CD8-positive, alpha-beta memory T cell (primary cell): ENCODE results near the gene LHX1. TPM values are rescaled to one million over a fixed set of nuclear protein-coding genes. Genes with fewer than 3 reads are reported as not detected.

Experiments
- CTCF ChIA-PET: fragments of 350-600 bp; sonication (Branson Sonifier 250); formaldehyde crosslinking; loops from one replicate; lab custom pipeline; 2021; ENCODE audit warnings: antibody characterized with exemption; lab: Charles Lee
- POLR2A ChIA-PET: fragments of 350-600 bp; sonication (Branson Sonifier 250); formaldehyde crosslinking; loops from one replicate; lab custom pipeline; 2021; ENCODE audit warnings: antibody characterized with exemption; lab: Charles Lee
- DNase-seq, 5 donors: peaks; one replicate each; pipeline versions ENCODE4 v3.0.0 to v3.0.0-alpha.2; 2020 to 2022; ENCODE audit warnings: mixed read lengths in 1 of 5
- H3K27ac ChIP-seq: one replicate; pipeline ENCODE4 v1.7.0; 2013; ENCODE audit warnings: low read depth, mild to moderate bottlenecking, low read length, moderate library complexity
- H3K27me3 ChIP-seq: 2 replicates; pipeline ENCODE4 v1.7.0; 2013; ENCODE audit warnings: low read length, mild to moderate bottlenecking; ENCODE audit not compliant: insufficient read depth, poor library complexity, severe bottlenecking
- H3K36me3 ChIP-seq: 2 replicates; pipeline ENCODE4 v1.7.0; 2013; ENCODE audit warnings: mild to moderate bottlenecking, low read length, moderate library complexity; ENCODE audit not compliant: insufficient read depth
- H3K4me1 ChIP-seq: 2 replicates; pipeline ENCODE4 v1.7.0; 2013; ENCODE audit warnings: mild to moderate bottlenecking, low read length, moderate library complexity; ENCODE audit not compliant: insufficient read depth
- H3K4me3 ChIP-seq: 2 replicates; pipeline ENCODE4 v1.7.0; 2013; ENCODE audit warnings: mild to moderate bottlenecking, low read length
- H3K9me3 ChIP-seq: 2 replicates; pipeline ENCODE4 v1.7.0; 2013; ENCODE audit warnings: mild to moderate bottlenecking, low read length
- H3K27ac Mint-ChIP-seq, 8 donors: one replicate each; pipeline ENCODE4 v1.8.0; 2020 to 2021; ENCODE audit warnings: mixed read lengths in 8 of 8, mild to moderate bottlenecking in 6 of 8, inconsistent platforms in 3 of 8, moderate library complexity in 3 of 8
- H3K27me3 Mint-ChIP-seq, 2 donors: one replicate each; pipeline ENCODE4 v1.8.0; 2020 to 2021; ENCODE audit warnings: mixed read lengths in 2 of 2, mild to moderate bottlenecking in 1 of 2, moderate library complexity in 1 of 2
- H3K36me3 Mint-ChIP-seq, 3 donors: one replicate each; pipeline ENCODE4 v1.8.0; 2020 to 2021; ENCODE audit warnings: mixed read lengths in 3 of 3, inconsistent platforms in 1 of 3, mild to moderate bottlenecking in 1 of 3
- H3K4me1 Mint-ChIP-seq, 3 donors: one replicate each; pipeline ENCODE4 v1.8.0; 2020 to 2021; ENCODE audit warnings: mixed read lengths in 3 of 3, inconsistent platforms in 1 of 3, mild to moderate bottlenecking in 1 of 3
- H3K4me3 Mint-ChIP-seq, 7 donors: one replicate each; pipeline ENCODE4 v1.8.0; 2020 to 2021; ENCODE audit warnings: mixed read lengths in 7 of 7, mild to moderate bottlenecking in 6 of 7, moderate library complexity in 4 of 7, inconsistent platforms in 2 of 7
- H3K9me3 Mint-ChIP-seq, 5 donors: one replicate each; pipeline ENCODE4 v1.8.0; 2020 to 2022; ENCODE audit warnings: mixed read lengths in 5 of 5, mild to moderate bottlenecking in 3 of 5, moderate library complexity in 2 of 5, inconsistent platforms in 1 of 5
- polyA plus RNA-seq: library from polyadenylated mRNA; unstranded; fragments of 300-500 nt; fragmentation: Illumina TruSeq; gene quantifications from one replicate; pipeline ENCODE4 v1.2.3, GENCODE V29; 2021
- total RNA-seq, 2 experiments: library from RNA; stranded (reverse); gene quantifications; one replicate each; pipeline ENCODE4 v1.2.3, GENCODE V29; 2021

Gene LHX1
- total and polyA plus RNA-seq, 3 experiments from 2014 or later, result 0.46 to 0.51 TPM; not detected in 1

DNA sequence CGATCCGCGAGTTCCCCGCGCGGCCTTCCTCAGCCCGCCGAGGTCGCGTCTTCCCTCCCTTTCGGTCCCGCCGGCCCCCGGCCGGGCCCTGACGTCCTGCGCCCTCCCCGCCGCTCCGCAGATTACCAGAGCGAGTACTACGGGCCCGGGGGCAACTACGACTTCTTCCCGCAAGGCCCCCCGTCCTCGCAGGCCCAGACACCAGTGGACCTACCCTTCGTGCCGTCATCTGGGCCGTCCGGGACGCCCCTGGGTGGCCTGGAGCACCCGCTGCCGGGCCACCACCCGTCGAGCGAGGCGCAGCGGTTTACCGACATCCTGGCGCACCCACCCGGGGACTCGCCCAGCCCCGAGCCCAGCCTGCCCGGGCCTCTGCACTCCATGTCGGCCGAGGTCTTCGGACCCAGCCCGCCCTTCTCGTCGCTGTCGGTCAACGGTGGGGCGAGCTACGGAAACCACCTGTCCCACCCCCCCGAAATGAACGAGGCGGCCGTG is 5.4 kb downstream of the LHX1 start:
- Histone ChIP-seq H3K4me3 (no peak overlapping the region), H3K4me1 (peaks cover 35% of the 10 kb centered on the region), H3K27me3 (peaks cover 93% of the 10 kb centered on the region), H3K36me3 (no peaks in the 10 kb centered on the region), H3K27ac (no peak overlapping the region), H3K9me3 (no peaks in the 10 kb centered on the region)
- Mint-ChIP-seq H3K27ac (no peak overlapping the region), H3K9me3 (peaks cover 0 to 7% (median 3%) of the 10 kb centered on the region in 5 donors), H3K4me1 (peaks cover 31 to 45% (median 35%) of the 10 kb centered on the region in 3 donors), H3K36me3 (peaks cover 0 to 3% (median 0%) of the 10 kb centered on the region in 3 donors), H3K4me3 (no peak overlapping the region), H3K27me3 (peaks cover 80 to 83% of the 10 kb centered on the region in 2 donors)
- ChIA-PET CTCF (no interaction called here), POLR2A (no interaction called here)
- no peak for DNase-seq

- H3K4me1 ChIP-seq, result peaks cover 35% of the 10 kb centered on the region
- DNase-seq, result no peak
- ChIA-PET POLR2A (no interaction called here), CTCF (interaction anchor here (0.8 kb wide), 1 partner anchor 13 kb away, joined by 3 read pairs; no protein-coding TSS in a partner anchor)
- Mint-ChIP-seq H3K9me3 (peaks cover 0 to 8% (median 3%) of the 10 kb centered on the region in 5 donors), H3K4me1 (peaks cover 33 to 45% (median 35%) of the 10 kb centered on the region in 3 donors), H3K4me3 (peak overlapping the region in 5 of 7 donors; percentile 16 to 79 (median 38)), H3K36me3 (peaks cover 0 to 5% (median 3%) of the 10 kb centered on the region in 3 donors), H3K27me3 (peaks cover 74 to 75% of the 10 kb centered on the region in 2 donors), H3K27ac (peak overlapping the region in 4 of 8 donors; percentile 18 to 70 (median 40))
- H3K4me3 ChIP-seq, result no peak overlapping the region
- peaks cover 84% of the 10 kb centered on the region for H3K27me3 ChIP-seq
- no peak overlapping the region for H3K27ac ChIP-seq
- H3K9me3 ChIP-seq, result no peaks in the 10 kb centered on the region
- no peaks in the 10 kb centered on the region for H3K36me3 ChIP-seq
Measured at GRCh38 chr17:36943250-36944191, 6.2 kb downstream of the LHX1 start.

DNA sequence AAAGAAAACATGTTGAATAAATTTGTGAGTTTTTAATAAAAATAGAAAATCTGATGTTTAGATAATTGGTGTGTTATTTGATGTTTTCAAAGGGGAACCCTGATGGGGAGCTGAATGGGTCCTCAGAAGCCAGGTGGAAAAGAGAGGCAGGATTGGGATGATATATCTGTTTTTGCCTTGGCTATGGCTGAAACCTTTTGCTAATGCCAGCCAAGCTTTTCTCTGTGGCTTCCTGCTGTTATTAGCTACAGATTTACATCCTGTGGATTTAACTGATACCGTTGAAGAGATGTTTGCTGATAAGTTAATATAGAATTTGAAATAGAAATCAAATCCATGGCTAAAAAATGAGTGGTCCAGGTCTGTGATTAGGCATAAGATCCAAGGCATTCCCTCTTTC is 7.3 kb downstream of the LHX1 start:
- peak overlapping the region in 1 of 7 donors; percentile 41 for H3K4me3 Mint-ChIP-seq
- Histone ChIP-seq H3K4me1 (peaks cover 27% of the 10 kb centered on the region), H3K4me3 (no peak overlapping the region), H3K27me3 (peaks cover 74% of the 10 kb centered on the region), H3K27ac (no peak overlapping the region), H3K36me3 (no peaks in the 10 kb centered on the region), H3K9me3 (no peaks in the 10 kb centered on the region)
- H3K9me3 Mint-ChIP-seq, result peaks cover 0 to 12% (median 3%) of the 10 kb centered on the region in 5 donors
- H3K4me1 Mint-ChIP-seq, result peaks cover 33 to 45% (median 36%) of the 10 kb centered on the region in 3 donors
- ChIA-PET CTCF (no interaction called here), POLR2A (no interaction called here)
- no peak for DNase-seq
- H3K27me3 Mint-ChIP-seq, result peaks cover 65 to 66% of the 10 kb centered on the region in 2 donors
- H3K36me3 Mint-ChIP-seq, result peaks cover 0 to 13% (median 5%) of the 10 kb centered on the region in 3 donors
- peak overlapping the region in 2 of 8 donors; percentile 7 to 71 for H3K27ac Mint-ChIP-seq

DNA sequence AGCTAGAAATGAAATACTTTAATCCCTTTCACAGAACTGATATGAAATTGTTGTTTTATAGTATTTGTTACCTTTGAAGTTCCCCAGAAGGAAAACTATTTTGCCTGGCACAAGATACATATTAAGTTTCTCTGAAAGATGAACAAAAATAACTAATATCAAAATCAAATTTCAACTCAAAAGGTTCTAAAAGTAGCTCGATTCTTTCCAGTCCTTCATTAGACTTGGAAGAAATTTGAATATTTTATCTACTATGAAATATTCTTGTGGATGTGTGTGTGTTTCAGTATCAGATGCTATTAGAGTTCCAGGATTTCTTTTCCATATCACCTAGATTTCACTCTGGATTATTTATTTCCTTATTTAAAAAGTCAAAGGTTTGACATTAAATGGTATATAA is 7.9 kb downstream of the LHX1 start:
- Mint-ChIP-seq H3K36me3 (peaks cover 0 to 19% (median 6%) of the 10 kb centered on the region in 3 donors), H3K4me3 (peak overlapping the region in 1 of 7 donors; percentile 43), H3K27me3 (peaks cover 60 to 61% of the 10 kb centered on the region in 2 donors), H3K4me1 (peaks cover 34 to 46% (median 39%) of the 10 kb centered on the region in 3 donors), H3K9me3 (peaks cover 0 to 12% (median 3%) of the 10 kb centered on the region in 5 donors), H3K27ac (peak overlapping the region in 2 of 8 donors; percentile 7 to 71)
- no peak overlapping the region for H3K27ac ChIP-seq
- H3K4me3 ChIP-seq, result no peak overlapping the region
- peaks cover 29% of the 10 kb centered on the region for H3K4me1 ChIP-seq
- peaks cover 69% of the 10 kb centered on the region for H3K27me3 ChIP-seq
- DNase-seq, result no peak
- H3K36me3 ChIP-seq, result no peaks in the 10 kb centered on the region
- H3K9me3 ChIP-seq, result no peaks in the 10 kb centered on the region
- ChIA-PET POLR2A (no interaction called here), CTCF (no interaction called here)

GRCh38 chr17:36945959-36946725 is 8.9 kb downstream of the LHX1 start:
- H3K9me3 ChIP-seq, result no peaks in the 10 kb centered on the region
- H3K4me1 ChIP-seq, result peaks cover 39% of the 10 kb centered on the region
- Mint-ChIP-seq H3K27ac (peak overlapping the region in 2 of 8 donors; percentile 22 to 71), H3K4me1 (peaks cover 43 to 46% (median 44%) of the 10 kb centered on the region in 3 donors), H3K9me3 (peaks cover 0 to 12% (median 3%) of the 10 kb centered on the region in 5 donors), H3K4me3 (peak overlapping the region in 1 of 7 donors; percentile 24), H3K36me3 (peaks cover 6 to 26% (median 6%) of the 10 kb centered on the region in 3 donors), H3K27me3 (peaks cover 50 to 51% of the 10 kb centered on the region in 2 donors)
- no peak overlapping the region for H3K4me3 ChIP-seq
- DNase-seq, result no peak
- ChIA-PET POLR2A (no interaction called here), CTCF (no interaction called here)
- no peaks in the 10 kb centered on the region for H3K36me3 ChIP-seq
- H3K27me3 ChIP-seq, result peaks cover 60% of the 10 kb centered on the region
- no peak overlapping the region for H3K27ac ChIP-seq

GRCh38 chr17:36946726-36947091 is 9.4 kb downstream of the LHX1 start:
- H3K27me3 Mint-ChIP-seq, result peaks cover 44 to 45% of the 10 kb centered on the region in 2 donors
- peaks cover 44 to 48% (median 44%) of the 10 kb centered on the region in 3 donors for H3K4me1 Mint-ChIP-seq

DNA sequence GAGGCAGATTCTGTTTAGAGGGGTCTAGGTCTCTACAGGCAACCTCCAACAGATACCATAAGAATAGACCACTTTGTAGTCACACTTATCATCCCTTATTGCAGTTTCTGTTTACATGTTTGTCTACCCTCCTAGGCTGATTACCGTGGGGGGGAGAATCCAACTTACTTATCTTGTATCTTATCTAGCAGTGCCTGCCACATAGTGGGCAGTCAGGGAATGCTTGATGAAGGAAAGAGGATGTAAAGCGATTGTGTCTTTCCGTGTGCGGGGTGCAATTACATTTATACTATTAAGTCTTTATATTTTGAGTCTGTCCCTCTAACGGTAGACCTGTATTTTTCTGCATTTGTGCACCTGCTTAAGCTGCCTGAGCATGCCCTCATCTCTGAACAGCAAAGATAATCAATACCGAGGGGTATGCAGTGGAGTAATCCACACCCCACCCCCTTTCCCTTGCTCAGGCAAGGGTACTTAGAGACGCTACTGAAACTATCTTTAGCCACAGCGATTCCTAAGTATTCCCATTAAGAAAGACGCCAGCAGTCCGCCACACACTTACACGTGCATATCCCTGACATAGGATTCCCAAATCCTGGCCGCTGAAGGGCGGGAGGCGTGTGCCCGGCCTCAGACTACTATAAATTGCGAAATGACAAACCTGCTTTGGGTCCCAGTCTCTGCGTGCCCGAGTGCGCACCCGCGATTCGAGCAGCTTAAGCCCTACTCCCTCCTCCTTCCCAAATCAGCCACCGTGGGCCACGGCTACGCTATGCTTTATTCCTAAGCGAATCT is 10.8 kb downstream of the LHX1 start:
- POLR2A ChIA-PET, result interaction anchor here (1.0 to 1.6 kb wide), 3 partner anchors 9 to 347 kb away, joined by 3 to 7 read pairs (median 6); partner anchors contain the start of genes LHX1 and MRM1
- Histone ChIP-seq H3K36me3 (peaks cover 14% of the 10 kb centered on the region), H3K4me1 (peaks cover 41% of the 10 kb centered on the region), H3K27ac (peak overlapping the region; percentile 88), H3K4me3 (peak overlapping the region; percentile 95), H3K27me3 (peaks cover 41% of the 10 kb centered on the region), H3K9me3 (no peaks in the 10 kb centered on the region)
- Mint-ChIP-seq H3K4me3 (peak overlapping the region; percentile 86 to 98 (median 94)), H3K27ac (peak overlapping the region; percentile 53 to 98 (median 96)), H3K9me3 (peaks cover 0 to 12% (median 2%) of the 10 kb centered on the region in 5 donors), H3K27me3 (peaks cover 39 to 41% of the 10 kb centered on the region in 2 donors), H3K4me1 (peaks cover 56 to 60% (median 57%) of the 10 kb centered on the region in 3 donors), H3K36me3 (peaks cover 10 to 43% (median 14%) of the 10 kb centered on the region in 3 donors)
- CTCF ChIA-PET, result interaction anchor here (1.3 to 1.5 kb wide), 2 partner anchors 10 to 344 kb away, joined by 3 to 5 read pairs; no protein-coding TSS in a partner anchor
- no peak for DNase-seq

More at GRCh38 chr17:36946726-36947091, 9.4 kb downstream of the LHX1 start:
- Mint-ChIP-seq H3K36me3 (peaks cover 4 to 29% (median 6%) of the 10 kb centered on the region in 3 donors), H3K4me3 (peak overlapping the region in 2 of 7 donors; percentile 16 to 24), H3K9me3 (peaks cover 0 to 12% (median 2%) of the 10 kb centered on the region in 5 donors), H3K27ac (peak overlapping the region in 1 of 8 donors; percentile 22)
- ChIA-PET POLR2A (no interaction called here), CTCF (no interaction called here)
- no peak for DNase-seq
- H3K27me3 ChIP-seq, result peaks cover 55% of the 10 kb centered on the region
- H3K27ac ChIP-seq, result no peak overlapping the region
- no peak overlapping the region for H3K4me3 ChIP-seq
- H3K36me3 ChIP-seq, result peaks cover 1% of the 10 kb centered on the region
- no peaks in the 10 kb centered on the region for H3K9me3 ChIP-seq
- H3K4me1 ChIP-seq, result peaks cover 43% of the 10 kb centered on the region
